K562 (cell line): Measurements from ENCODE around the gene VWA7. TPM values are rescaled to one million over a fixed set of nuclear protein-coding genes. Genes with fewer than 3 reads are reported as not detected.

Experiments used
- ATAC-seq: fragments of 200-7000 bp; cut with Tn5 transposase; 3 replicates; pipeline ENCODE4 v1.9.1; 2020; ENCODE audit warnings: moderate library complexity
- BruUV-seq: library from RNA; stranded (reverse); fragments of 400-500 nt; replicated peaks from 2 replicates; lab custom pipeline; 2021; lab: Mats Ljungman, UMichigan
- CTCF ChIA-PET: fragments of 300-600 bp; formaldehyde crosslinking; extraction: SDS; loops from one replicate; lab custom pipeline; 2021; ENCODE audit warnings: low intra/inter-chr PET ratio; lab: Yijun Ruan, JAX
- POLR2A ChIA-PET: fragments of 300-600, 350-650 bp; sonication (Branson Sonifier 250); formaldehyde crosslinking; extraction: SDS; loops from one replicate; lab custom pipeline; 2021; ENCODE audit warnings: antibody characterized with exemption, inconsistent platforms; lab: Yijun Ruan, JAX
- DNase-seq, 4 experiments: peaks; one replicate each; pipeline versions ENCODE4 v3.0.0 to v3.0.0-alpha.2; 2011 to 2018; ENCODE audit warnings: low spot score in 3 of 4, mixed read lengths in 3 of 4; ENCODE audit errors: extremely low read depth in 1 of 4
- FAIRE-seq: peaks from 2 replicates; lab custom pipeline; 2011; peaks lifted over from hg19 to GRCh38; lab: Jason Lieb, UNC
- H2AFZ ChIP-seq: 2 replicates; pipeline ENCODE4 v1.6.0; 2011; ENCODE audit warnings: low read depth, low read length, control low read depth, inconsistent platforms
- H3K27ac ChIP-seq: fragments of 200-600 bp; 3 replicates; pipeline ENCODE4 v1.8.0; 2011; ENCODE audit warnings: low read depth, mild to moderate bottlenecking, control low read depth, inconsistent platforms, low read length, moderate library complexity, mixed read lengths; ENCODE audit errors: extremely low read depth
- H3K27me3 ChIP-seq, 2 experiments: fragments of 300-600 bp in 1 of 2; 2 replicates in 1 of 2; 3 replicates in 1 of 2; pipeline versions ENCODE4 v1.6.0 to v1.8.0; 2011; ENCODE audit warnings: inconsistent platforms in 2 of 2, low read length in 2 of 2, mild to moderate bottlenecking in 1 of 2, mixed read lengths in 1 of 2, moderate library complexity in 1 of 2; ENCODE audit not compliant: control insufficient read depth in 2 of 2, insufficient read depth in 2 of 2
- H3K36me3 ChIP-seq: fragments of 300-600 bp; 3 replicates; pipeline ENCODE4 v1.8.0; 2011; ENCODE audit warnings: mild to moderate bottlenecking, low read length, inconsistent platforms; ENCODE audit not compliant: control insufficient read depth, insufficient read depth
- H3K4me1 ChIP-seq, 2 experiments: fragments of 200-600 bp in 1 of 2; replicated peaks in 1 of 2; 2 replicates in 1 of 2; 3 replicates in 1 of 2; pipeline versions ENCODE4 v1.5.1 to v1.8.0; 2011; ENCODE audit warnings: inconsistent platforms in 2 of 2, low read length in 2 of 2, mild to moderate bottlenecking in 1 of 2, mixed read lengths in 1 of 2, moderate library complexity in 1 of 2; ENCODE audit not compliant: control insufficient read depth in 2 of 2, insufficient read depth in 2 of 2
- H3K4me2 ChIP-seq: 2 replicates; pipeline ENCODE4 v1.6.1; 2011; ENCODE audit warnings: low read length, control low read depth, inconsistent platforms, mixed read lengths; ENCODE audit not compliant: insufficient read depth
- H3K4me3 ChIP-seq: fragments of 200-600 bp; sonication (generic), shearing (Covaris generic); 2 replicates; pipeline ENCODE4 v1.5.1; 2016; ENCODE audit warnings: control low read depth, inconsistent platforms
- H3K79me2 ChIP-seq: fragments of 200-600 bp; 3 replicates; pipeline ENCODE4 v1.8.0; 2011; ENCODE audit warnings: low read length, inconsistent platforms; ENCODE audit not compliant: control insufficient read depth, insufficient read depth
- H3K9ac ChIP-seq, 2 experiments: 2 replicates each; pipeline versions ENCODE4 v1.6.0 to v1.6.1; 2011; ENCODE audit warnings: low read depth in 2 of 2, low read length in 2 of 2, control low read depth in 1 of 2, inconsistent platforms in 1 of 2, mild to moderate bottlenecking in 1 of 2, mixed read lengths in 1 of 2; ENCODE audit not compliant: insufficient read depth in 1 of 2
- H3K9me1 ChIP-seq: one replicate; pipeline ENCODE4 v1.6.0; 2011; ENCODE audit warnings: inconsistent platforms, mild to moderate bottlenecking, low read length, moderate library complexity; ENCODE audit not compliant: control insufficient read depth, insufficient read depth
- H3K9me3 ChIP-seq: replicated peaks from 2 replicates; pipeline ENCODE4 v1.5.1; 2011; ENCODE audit warnings: low read depth, low read length, inconsistent platforms; ENCODE audit not compliant: control insufficient read depth, insufficient read depth
- H4K20me1 ChIP-seq: replicated peaks from 2 replicates; pipeline ENCODE4 v1.6.1; 2011; ENCODE audit warnings: low read length, inconsistent platforms, mixed read lengths; ENCODE audit not compliant: control insufficient read depth, insufficient read depth
- FOSL1 ChIP-seq: fragments of 200-800 bp; sonication (Bioruptor generic); conservative IDR thresholded peaks from 2 replicates; pipeline ENCODE4 v1.6.1; 2016; ENCODE audit warnings: missing genetic modification characterization, missing compliant biosample characterization
- FOXK1 ChIP-seq: sonication (generic); formaldehyde crosslinking; IDR thresholded peaks from 2 replicates; pipeline ENCODE4 v1.8.0; 2022; ENCODE audit warnings: missing genetic modification reagents, mild to moderate bottlenecking, borderline replicate concordance
- HDGF ChIP-seq: fragments of 450-650 bp; IDR thresholded peaks from 2 replicates; pipeline ENCODE4 v1.6.1; 2016
- KAT7 ChIP-seq: sonication (generic); formaldehyde crosslinking; IDR thresholded peaks from 2 replicates; pipeline ENCODE4 v1.8.0; 2022; ENCODE audit warnings: missing genetic modification reagents, mild to moderate bottlenecking, borderline replicate concordance
- POLR2G ChIP-seq: fragments of 200-400 bp; formaldehyde crosslinking; IDR thresholded peaks from 2 replicates; pipeline ENCODE4 v1.6.1; 2017; ENCODE audit warnings: low read depth, mild to moderate bottlenecking, antibody characterized with exemption, low read length, moderate library complexity
- RBFOX2 ChIP-seq: fragments of 200-400 bp; formaldehyde crosslinking; IDR thresholded peaks from 2 replicates; pipeline ENCODE4 v1.6.1; 2017; ENCODE audit warnings: low read depth, mild to moderate bottlenecking, low read length, moderate library complexity
- RBM14 ChIP-seq: fragments of 200-400 bp; formaldehyde crosslinking; IDR thresholded peaks from 2 replicates; pipeline ENCODE4 v1.6.1; 2018; ENCODE audit warnings: low read depth, mild to moderate bottlenecking, low read length, moderate library complexity, borderline replicate concordance; ENCODE audit not compliant: insufficient read depth
- THRA ChIP-seq: fragments of 450-650 bp; IDR thresholded peaks from 2 replicates; pipeline ENCODE4 v1.6.1; 2017; ENCODE audit warnings: mild to moderate bottlenecking, moderate library complexity
- ZBTB2 ChIP-seq: fragments of 450-650 bp; IDR thresholded peaks from 2 replicates; pipeline ENCODE4 v1.6.1; 2016; ENCODE audit warnings: antibody characterized with exemption
- ZBTB33 ChIP-seq: sonication (generic); formaldehyde crosslinking; IDR thresholded peaks from 2 replicates; pipeline ENCODE4 v1.8.1; 2023; ENCODE audit warnings: mild to moderate bottlenecking, missing genetic modification reagents
- WGBS: fragments of 100-300 bp; shearing (Covaris generic); methylation state at CpG from one replicate; pipeline ENCODE4 v1.1.6; 2016; ENCODE audit warnings: low coverage, mixed read lengths; ENCODE audit not compliant: insufficient coverage; ENCODE audit errors: missing lambda C conversion rate; 5-methylcytosine and 5-hydroxymethylcytosine counted together
- in situ Hi-C: fragments of 300-500 bp; cut with MboI; formaldehyde crosslinking; loops from 4 replicates; pipeline ENCODE4 v1.15.0; 2018; ENCODE audit warnings: inconsistent platforms, mixed read lengths
- intact Hi-C: fragments of 100-400 bp; cut with micrococcal nuclease; formaldehyde crosslinking; loops from 2 replicates; pipeline ENCODE4 v1.14.2; 2022
- polyA plus RNA-seq, 8 experiments: library from polyadenylated mRNA; depleted of rRNA in 4 of 8; stranded (reverse) in 5 of 8; unstranded in 3 of 8; fragments of >200 nt; fragmentation: Nextera tagmentation in 2 of 8; fragmentation: Illumina TruSeq in 1 of 8; extraction: Ambion mirVana in 2 of 8; extraction: Trizol in 1 of 8; gene quantifications; 2 replicates each; pipeline versions ENCODE4 v1.2.1 to v1.2.3, GENCODE V29; 2011 to 2014; ENCODE audit warnings: inconsistent platforms in 1 of 8, missing spikeins in 1 of 8
- total RNA-seq, 7 experiments: library from RNA; depleted of rRNA in 6 of 7; stranded (reverse); fragments of >200 nt in 6 of 7; fragmentation: Illumina TruSeq in 2 of 7; extraction: Trizol in 2 of 7; gene quantifications; 2 replicates each; pipeline versions ENCODE4 v1.2.1 to v1.2.3, GENCODE V29; 2011 to 2021; ENCODE audit warnings: low replicate concordance in 1 of 7
- TF ChIP-seq, protein P1 (sequence below): sonication (generic); formaldehyde crosslinking; IDR thresholded peaks from 2 replicates; pipeline ENCODE4 v1.8.0; 2022; ENCODE audit warnings: mild to moderate bottlenecking, missing genetic modification reagents, borderline replicate concordance

VWA7 gene
- total and polyA plus RNA-seq, 9 of the 15 experiments (the other 6 are each of a cell fraction or from before 2014, with no cell fraction given): 0.18 to 2.9 (median 0.95) TPM

DNA sequence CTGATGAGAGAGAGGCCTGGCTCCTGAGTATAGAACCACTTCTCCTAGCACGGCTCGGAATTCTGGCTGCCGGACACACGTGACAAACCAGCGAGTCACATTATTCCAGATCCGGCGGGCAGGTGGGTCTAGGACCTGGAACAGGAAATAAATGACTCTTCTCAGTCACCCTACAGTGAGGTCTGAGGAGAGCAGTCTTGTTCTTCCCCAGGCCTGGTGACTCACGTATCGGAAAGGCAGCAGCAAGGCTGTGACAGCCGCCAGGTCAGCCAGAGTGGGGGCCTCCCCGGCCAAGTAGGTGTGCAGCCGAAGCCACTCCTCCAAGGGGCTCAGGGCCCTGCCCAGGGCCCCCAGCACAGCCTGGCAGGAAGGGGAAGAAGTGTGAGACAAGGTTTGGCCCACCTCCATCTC is 15.6 kb upstream of the VWA7 start:
- intact Hi-C loops: no loop called here
- H4K20me1 ChIP-seq: 0 out of 2 replicates have a peak, but pooled peaks cover 3% of the 10 kb centered on the region
- ChIA-PET POLR2A (interaction anchor here (0.7 to 4.8 kb wide), 5 partner anchors 13 to 126 kb away, joined by 3 to 47 read pairs (median 4); partner anchors contain the start of genes LSM2 and VWA7), CTCF (no interaction called here)
- H3K27ac ChIP-seq: peak overlapping the region; percentile 28; the same call in 2 of the 3 replicates
- in situ Hi-C loops: no loop called here
- H3K4me3 ChIP-seq: no peak overlapping the region
- H3K9me3 ChIP-seq: no peaks in the 10 kb centered on the region
- no peak overlapping the region for H2AFZ ChIP-seq
- H3K4me1 ChIP-seq: peaks cover 17 to 44% of the 10 kb centered on the region in 2 experiments
- FAIRE-seq (no peak), ATAC-seq (no peak), DNase-seq (peak; percentile 38 to 60 (median 47))
- H3K27me3 ChIP-seq: no peaks in the 10 kb centered on the region
- no peak overlapping the region for H3K4me2 ChIP-seq
- 85% methylated on average over 12 of the region's 12 CpGs for WGBS
- no peaks in the 10 kb centered on the region for H3K9me1 ChIP-seq
- no TSS peak for BruUV-seq
- H3K79me2 ChIP-seq: peaks cover 59% of the 10 kb centered on the region
- TF ChIP-seq RBFOX2 (peak; percentile 41), FOXK1 (CRISPR knock-in tag) (0 out of 2 replicates have a peak, but pooled peaks have one; percentile 27), ZBTB33 (CRISPR knock-in tag) (peak; percentile 49; the same call in 1 of the 2 replicates), FOSL1 (tag) (peak; percentile 57; the same call in 1 of the 2 replicates), THRA (no peak), ZBTB2 (no peak), RBM14 (0 out of 2 replicates have a peak, but pooled peaks have one; percentile 39), POLR2G (0 out of 2 replicates have a peak, but pooled peaks have one; percentile 17), KAT7 (CRISPR knock-in tag) (0 out of 2 replicates have a peak, but pooled peaks have one; percentile 17), HDGF (no peak)
- TF ChIP-seq, protein P1, sequence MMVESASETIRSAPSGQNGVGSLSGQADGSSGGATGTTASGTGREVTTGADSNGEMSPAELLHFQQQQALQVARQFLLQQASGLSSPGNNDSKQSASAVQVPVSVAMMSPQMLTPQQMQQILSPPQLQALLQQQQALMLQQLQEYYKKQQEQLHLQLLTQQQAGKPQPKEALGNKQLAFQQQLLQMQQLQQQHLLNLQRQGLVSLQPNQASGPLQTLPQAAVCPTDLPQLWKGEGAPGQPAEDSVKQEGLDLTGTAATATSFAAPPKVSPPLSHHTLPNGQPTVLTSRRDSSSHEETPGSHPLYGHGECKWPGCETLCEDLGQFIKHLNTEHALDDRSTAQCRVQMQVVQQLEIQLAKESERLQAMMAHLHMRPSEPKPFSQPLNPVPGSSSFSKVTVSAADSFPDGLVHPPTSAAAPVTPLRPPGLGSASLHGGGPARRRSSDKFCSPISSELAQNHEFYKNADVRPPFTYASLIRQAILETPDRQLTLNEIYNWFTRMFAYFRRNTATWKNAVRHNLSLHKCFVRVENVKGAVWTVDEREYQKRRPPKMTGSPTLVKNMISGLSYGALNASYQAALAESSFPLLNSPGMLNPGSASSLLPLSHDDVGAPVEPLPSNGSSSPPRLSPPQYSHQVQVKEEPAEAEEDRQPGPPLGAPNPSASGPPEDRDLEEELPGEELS (CRISPR knock-in tag): peak; percentile 28; the same call in 1 of the 2 replicates
- TF ChIP-seq, all 486 proteins: peak for 8
- H3K9ac ChIP-seq: peak overlapping the region in 1 of 2 experiments; percentile 80; a peak in 2 of 4 replicates
- peaks cover 71% of the 10 kb centered on the region for H3K36me3 ChIP-seq
